Fibroblast of skin of right quadriceps (primary cell): ENCODE data around the gene CALM3.
"Not testable (repeated sequence)": the region's sequence is repeated elsewhere in the genome, so short reads cannot be mapped to it uniquely, and the experiment has no call there.

ENCODE experiments used
- DNase-seq: peaks from one replicate; pipeline ENCODE4 v3.0.0-alpha.2; 2013

Gene CALM3

GRCh38 chr19:46616631-46617322 lies 15.6 kb downstream of the CALM3 start:
- DNase-seq = peak; percentile 62

- no peak for DNase-seq
These were observed 16.5 kb downstream of the CALM3 start for GRCh38 chr19:46617601-46618000.

- DNase-seq = no peak
These were observed 17.6 kb downstream of the CALM3 start for GRCh38 chr19:46618670-46619231.

DNA sequence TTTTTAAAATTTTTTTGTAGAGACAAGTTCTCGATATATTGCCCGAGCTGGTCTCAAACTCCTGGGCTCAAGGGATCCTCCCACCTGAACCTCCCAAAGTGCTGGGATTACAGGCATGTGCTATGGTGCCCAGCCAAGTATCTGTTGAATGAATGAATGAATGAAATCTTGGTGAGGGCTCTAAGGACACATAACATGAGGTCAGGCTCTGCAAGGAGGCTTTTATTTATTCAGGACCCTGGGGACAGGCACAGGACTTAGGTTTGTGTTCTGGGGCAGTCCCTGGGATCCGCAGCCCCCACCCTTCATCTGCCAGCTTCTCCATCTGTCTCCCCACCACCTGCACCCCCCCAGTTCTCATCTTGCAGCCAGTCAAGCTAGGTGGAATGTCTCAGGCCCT lies 19.1 kb downstream of the CALM3 start:
- no peak for DNase-seq

DNA sequence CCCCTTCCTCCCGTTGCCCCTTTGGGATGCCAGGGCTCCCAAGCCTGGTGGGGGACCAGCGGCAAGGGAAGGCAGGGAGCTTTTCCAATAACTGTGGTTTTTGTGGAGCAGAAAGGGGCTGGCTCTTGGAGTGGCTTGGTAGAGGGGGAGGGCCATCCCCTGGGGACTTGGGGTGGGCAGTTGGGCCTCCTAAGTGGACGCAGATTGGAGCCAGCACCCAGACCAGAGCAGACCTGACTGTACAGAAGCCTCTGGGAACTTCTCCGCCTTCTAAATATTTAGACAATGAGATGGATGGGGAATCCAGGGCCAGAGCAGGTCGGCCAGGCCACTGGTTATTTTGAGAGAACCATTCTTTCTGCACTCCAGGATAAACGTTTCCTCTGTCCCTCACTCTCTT lies 19.6 kb downstream of the CALM3 start:
- peak; percentile 41 for DNase-seq

GRCh38 chr19:46621191-46622117 lies 20.3 kb downstream of the CALM3 start:
- DNase-seq = no peak

DNA sequence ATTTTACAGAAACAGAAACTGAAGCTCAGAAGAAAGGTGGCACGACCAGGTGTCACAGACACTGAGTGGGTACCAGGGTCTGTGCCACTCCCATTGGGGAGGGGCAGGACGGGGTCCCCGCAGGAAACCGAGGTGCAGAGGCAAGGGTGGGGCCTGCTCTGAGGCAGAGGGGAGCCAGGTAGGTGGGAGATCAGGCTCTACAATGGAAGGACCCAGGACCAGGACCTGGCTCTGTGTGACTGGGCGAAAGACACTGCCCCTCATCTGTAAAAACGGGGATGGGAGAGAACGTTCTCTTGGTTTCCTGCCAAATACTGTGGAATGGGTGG lies 21.0 kb downstream of the CALM3 start:
- no peak for DNase-seq

GRCh38 chr19:46623915-46624502 lies 22.9 kb downstream of the CALM3 start:
- no peak for DNase-seq

DNA sequence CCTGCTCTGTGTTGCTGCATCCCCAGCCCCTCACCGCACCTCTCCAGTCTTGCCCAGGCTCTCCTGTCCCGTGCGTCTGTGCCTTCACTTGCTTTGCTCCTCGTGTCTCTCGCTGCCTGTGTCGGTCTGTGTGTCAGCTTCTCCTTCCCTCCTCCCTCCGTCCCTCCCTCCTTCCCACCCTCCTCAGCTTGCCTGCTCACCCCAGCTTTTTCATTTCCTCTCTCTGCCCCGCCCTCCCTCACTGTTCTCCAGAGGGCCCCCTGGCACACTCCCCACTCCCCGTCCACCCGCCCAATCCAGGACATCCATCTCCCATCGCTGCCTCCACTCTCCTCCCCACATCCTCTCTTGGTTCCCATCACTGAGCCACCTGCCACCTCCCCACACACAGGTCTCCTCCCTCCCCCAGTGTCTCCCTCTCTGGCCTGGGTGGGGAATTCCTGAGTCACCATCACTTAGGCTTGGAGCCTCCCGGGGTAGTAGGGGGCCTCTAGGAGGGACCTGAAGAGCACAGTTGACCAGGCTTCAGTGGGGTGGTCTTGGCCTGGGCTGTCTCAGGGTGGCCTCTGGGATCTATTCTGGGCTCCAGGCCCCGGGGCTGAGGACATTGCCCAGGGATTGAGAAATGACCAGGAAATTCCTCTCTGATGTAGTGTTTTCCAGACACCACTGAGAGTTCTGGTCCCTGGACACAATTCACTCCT lies 24.0 kb downstream of the CALM3 start, which contains the start of gene PTGIR:
PTGIR (minus strand) TSS at position 132 of the 704 bp plus-strand sequence. CDS start 864 bp downstream, outside the sequence.
- peak; percentile 83 for DNase-seq

- DNase-seq = no peak
These were observed 24.6 kb downstream of the CALM3 start for GRCh38 chr19:46625731-46626130.

- no peak for DNase-seq
These were observed 25.3 kb downstream of the CALM3 start for GRCh38 chr19:46626446-46626845.

DNA sequence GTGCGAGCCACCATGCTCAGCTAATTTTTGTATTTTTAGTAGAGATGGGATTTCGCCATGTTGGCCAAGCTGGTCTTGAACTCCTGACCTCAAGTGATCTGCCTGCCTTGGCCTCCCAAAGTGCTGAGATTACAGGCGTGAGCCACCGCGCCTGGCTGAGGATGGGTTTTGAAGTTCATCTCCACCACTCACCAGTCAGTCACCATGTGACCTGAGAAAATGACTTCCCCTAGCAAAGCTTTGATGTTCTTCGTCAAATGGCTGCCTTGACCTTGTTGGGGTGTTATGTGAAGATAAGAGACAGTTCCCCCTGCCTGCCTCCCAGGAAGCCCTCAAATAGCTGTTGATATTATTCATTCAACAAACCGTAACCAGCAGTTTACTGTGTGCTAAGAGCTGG lies 27.8 kb downstream of the CALM3 start:
- DNase-seq = not testable (repeated sequence)

GRCh38 chr19:46629546-46630025 lies 28.5 kb downstream of the CALM3 start:
- DNase-seq = no peak

- no peak for DNase-seq
These were observed 29.6 kb downstream of the CALM3 start for GRCh38 chr19:46630586-46631205.

DNA sequence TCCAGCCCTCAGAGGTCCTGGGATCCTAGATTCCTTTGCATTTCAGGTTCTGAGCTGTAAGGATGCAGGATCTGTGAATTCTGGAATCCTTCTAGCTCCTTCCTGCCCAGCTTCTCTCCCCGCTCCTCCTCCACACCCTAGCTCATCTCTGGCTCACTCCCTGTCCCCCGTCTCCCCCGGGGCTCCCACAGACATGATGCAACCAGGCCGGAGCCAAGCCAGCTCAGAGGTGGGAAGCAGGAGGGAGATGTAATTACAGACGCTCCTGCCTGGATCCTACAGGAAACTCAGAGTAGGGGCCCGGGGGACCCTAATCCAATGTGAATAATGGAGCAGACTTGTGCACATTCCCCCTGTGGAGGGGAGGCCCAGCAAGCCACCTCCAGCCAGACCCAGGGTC lies 30.4 kb downstream of the CALM3 start:
- DNase-seq = peak; percentile 80

GRCh38 chr19:46633130-46633529 lies 32.0 kb downstream of the CALM3 start:
- no peak for DNase-seq

- DNase-seq = peak; percentile 87
These were observed 33.0 kb downstream of the CALM3 start for GRCh38 chr19:46634045-46634655.

DNA sequence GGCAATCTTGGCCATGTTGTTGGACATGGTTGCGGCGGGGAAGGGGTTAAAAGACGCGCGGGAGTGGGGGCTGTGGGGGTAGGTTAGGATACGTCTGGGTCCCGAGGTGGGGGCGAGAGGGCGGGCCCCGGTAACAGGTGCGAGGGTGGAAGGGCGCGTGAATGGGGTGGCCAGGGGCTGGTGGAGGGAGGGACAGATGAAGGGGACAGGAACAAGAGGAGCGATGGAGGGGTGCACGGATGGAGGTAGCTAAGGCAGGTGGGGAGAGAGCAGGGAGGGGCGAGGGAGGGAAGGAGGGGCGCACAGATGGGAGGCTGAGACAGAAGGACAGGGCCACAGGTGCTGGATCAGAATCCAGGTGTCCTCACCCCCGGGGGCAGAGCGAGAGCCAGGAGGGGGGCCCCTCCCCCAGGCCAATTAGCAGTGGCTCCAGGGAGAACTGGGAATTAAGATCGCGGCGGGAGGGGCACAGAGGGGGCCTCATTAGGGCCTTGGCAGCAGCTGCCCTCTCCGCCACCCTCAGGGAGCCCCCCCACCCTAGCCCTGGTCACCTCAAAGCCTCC lies 33.6 kb downstream of the CALM3 start:
- no peak for DNase-seq

- DNase-seq = no peak
These were observed 35.0 kb downstream of the CALM3 start, which contains the start of gene GNG8 for GRCh38 chr19:46635920-46636761. TSS of gene GNG8 (minus strand) at chr19:46636202. CDS start at chr19:46634682, 1,520 bp downstream.

- DNase-seq = no peak
These were observed 36.1 kb downstream of the CALM3 start for GRCh38 chr19:46637224-46637623.
